Effector CD4-positive, alpha-beta T cell (primary cell): ENCODE data around the gene IL23R.

Experiments
- DNase-seq: peaks from one replicate; pipeline ENCODE4 v3.0.0-alpha.2; 2020

IL23R gene

DNA sequence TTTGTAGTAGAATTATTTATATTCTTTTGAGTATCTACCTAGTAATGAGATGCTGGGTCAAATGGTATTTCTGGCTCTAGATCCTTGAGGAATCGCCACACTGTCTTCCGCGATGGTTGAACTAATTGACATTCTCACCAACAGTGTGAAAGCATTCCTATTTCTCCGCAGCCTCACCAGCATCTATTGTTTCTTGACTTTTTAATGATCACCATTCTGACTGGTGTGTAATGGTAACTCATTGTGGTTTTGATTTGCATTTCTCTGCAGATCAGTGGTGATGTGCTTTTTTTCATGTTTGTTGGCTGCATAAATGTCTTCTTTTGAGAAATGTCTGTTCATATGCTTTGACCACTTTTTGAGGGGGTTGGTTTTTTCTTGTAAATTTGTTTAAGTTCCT is 15.3 kb upstream of the IL23R start:
- DNase-seq, result no peak

DNA sequence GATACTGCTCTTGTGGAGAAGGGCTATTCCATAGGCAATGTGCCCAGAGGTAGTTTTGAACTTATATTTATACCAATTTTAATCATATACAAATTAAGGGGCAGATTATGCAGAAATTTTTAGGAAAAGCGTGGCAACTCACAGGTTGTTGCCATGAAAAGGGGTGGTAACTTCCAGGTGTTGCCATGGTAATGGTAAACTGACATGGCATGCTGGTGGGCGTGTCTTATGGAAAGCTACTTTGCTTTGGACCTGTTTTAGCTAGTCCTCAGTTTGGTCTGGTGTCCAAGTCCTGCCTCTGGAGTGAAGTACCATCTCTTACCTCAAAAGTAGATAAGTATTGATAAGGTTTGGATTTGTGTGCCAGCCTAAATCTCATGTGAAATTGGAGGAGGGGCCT is 7.9 kb upstream of the IL23R start:
- no peak for DNase-seq

DNA sequence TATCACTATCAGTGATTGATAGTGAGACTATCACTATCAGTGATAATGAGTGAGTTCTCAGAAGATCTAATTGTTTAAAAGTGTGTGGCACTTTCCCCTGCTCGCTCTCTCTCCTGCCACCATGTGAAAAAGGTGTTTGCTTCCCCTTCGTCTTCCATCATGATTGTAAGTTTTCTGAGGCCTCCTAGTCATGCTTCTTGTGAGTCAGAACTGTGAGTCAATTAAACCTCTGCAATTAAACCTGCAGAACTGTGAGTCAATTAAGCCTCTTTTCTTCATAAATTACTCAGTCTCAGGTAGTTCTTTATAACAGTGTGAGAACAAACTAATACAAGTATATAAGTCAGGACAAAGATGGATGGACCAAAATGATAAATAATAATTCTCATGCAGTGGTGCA is 7.0 kb upstream of the IL23R start:
- no peak for DNase-seq

DNA sequence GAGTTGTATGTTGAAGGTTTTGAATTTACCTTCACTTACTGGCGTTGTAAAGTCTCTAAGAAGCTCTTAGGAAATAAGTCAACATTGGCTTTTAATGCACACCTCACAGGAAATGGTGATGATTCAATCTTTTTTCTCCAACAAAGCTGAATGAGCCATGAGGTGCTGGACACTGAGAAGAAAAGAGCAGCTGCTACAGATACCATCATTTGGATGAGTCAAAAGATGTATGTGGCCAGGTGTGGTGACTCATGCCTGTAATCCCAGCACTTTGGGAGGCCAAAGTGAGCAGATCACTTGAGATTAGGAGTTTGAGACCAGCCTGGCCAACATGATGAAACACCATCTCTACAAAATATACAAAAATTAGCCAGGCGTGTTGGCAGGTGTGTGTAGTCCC is 3.3 kb upstream of the IL23R start:
- DNase-seq, result no peak

DNA sequence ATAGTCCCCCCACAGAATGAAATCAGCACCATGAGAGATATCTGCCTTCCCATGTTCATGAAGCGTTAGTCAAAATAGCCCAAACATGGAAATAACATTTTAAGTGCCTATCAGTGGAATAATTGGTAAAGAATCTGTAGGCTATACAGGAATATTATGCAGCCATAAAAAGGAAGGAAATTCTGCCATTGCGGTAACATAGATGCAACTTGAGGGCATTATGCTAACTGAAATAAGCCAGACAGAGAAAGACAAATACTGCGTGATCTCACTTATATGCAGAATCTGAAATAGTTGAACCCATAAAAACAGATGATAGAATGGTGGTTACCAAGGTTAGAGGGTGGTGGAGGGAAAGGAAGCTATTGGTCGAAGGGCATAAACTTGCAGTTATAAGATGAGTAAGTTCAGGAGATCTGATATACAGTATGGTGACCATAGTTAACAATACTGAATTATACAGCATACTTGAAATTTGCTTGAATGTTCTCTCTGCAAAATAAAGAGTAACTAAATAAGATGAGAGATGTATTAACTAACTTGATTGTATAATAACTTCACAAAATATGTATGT is 699 bp upstream of the IL23R start:
- no peak for DNase-seq

DNA sequence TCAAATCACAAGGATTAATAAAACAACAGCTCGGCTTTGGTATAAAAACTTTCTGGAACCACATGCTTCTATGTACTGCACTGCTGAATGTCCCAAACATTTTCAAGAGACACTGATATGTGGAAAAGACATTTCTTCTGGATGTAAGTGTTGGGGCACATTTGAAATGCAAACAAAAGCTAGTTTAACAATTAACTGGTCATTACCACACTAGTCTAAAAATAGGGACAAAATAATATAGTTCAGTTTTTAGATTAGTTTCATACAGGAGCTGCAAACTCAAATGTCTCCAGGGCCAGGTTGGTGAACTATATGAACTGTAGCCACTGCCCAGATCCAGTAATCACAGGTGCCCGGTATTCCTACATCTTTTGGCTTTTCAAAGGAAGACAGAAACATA is 3.2 kb downstream of the IL23R start:
- DNase-seq, result no peak

DNA sequence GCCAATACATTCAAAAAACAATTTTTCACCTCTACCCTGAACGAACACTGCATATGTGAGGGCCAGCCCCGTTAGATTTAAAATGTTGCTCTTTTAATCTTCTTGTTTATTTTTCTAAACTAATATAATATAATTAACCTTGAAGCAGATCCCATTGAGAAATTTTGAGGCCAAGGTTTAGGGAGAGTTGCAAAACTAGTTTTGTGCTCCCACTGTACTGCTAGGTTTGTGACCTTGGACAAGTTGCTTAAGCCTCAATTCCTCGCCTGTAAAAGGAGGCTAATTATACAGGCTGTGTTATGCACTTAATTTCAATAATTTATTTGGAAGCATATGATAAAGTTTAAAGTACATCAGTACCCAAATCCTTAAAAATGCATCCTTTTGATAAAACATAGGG is 3.7 kb downstream of the IL23R start:
- no peak for DNase-seq

DNA sequence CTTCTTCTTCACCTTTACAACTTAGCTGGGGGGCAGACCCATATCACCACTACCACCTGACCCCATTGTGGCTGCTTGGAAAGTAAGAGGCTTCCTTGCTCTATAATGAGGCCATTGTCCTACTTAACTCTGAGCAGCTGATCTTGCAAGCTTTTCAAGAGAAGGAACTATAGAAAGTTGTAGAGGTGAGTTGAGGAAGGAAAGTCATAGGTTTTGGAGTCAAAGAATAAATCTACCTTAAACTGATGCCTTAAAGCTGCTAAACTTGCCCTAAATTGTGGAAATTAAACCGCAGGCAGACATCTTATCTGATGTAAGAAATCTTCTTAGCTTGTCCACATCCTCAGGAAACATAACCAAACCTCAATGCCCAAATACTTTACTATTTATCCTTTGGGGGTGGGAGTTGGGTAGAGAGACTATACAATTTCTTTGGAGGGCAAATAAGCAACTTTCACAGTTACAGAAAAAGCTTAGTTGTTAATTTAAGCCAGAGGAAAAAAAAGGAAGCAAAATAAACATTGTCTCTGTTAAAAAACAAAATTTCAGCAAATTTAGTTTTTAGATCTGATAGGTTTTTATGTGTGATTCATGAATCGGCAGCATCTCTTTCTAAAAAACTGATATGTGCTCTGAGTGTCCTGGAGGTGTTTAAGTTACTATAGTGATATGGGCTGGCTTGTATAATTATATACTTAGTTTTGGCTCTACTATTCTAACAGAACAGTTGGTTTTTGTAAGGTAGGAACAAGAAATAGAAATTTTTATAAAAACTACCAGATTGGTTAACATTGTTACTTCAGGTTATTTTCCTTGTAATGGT is 4.7 kb downstream of the IL23R start:
- no peak for DNase-seq

DNA sequence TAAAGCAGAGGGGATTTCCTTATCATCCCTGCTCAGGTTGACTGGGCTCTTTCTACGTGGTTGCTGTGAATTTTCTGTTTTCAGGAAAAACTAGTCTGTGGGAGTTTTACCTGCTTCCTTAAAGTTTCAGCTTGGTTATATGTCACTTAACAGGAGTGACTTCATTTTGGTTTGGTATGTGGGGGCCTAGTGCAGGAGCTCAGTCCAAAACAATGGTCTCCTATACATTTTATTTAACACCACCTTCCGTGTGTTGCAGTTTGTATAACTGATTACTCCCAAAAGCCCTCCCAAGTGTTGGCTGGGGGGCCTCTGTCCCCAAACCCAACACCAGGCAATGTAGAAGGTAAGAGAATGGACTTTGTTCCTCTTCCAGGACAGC is 5.3 kb downstream of the IL23R start:
- DNase-seq, result no peak

DNA sequence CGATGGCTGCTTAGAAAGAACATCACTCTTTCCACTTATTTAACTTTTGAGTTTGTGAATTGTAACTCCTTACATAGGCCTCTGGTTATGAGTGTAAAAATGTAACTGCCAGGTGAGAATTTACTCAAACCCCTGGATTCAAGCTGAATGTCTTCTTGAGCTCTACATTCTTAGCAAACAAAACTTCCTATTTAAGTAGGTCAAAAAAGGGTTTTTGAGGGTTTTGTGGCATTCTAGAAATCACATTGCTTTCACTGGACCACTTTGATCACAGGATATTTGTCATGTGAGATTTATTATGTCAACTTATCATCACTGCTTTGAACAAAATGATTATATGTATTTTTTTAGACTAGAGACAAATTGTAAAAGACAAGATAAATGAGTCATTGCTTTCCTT is 5.7 kb downstream of the IL23R start:
- DNase-seq, result no peak

DNA sequence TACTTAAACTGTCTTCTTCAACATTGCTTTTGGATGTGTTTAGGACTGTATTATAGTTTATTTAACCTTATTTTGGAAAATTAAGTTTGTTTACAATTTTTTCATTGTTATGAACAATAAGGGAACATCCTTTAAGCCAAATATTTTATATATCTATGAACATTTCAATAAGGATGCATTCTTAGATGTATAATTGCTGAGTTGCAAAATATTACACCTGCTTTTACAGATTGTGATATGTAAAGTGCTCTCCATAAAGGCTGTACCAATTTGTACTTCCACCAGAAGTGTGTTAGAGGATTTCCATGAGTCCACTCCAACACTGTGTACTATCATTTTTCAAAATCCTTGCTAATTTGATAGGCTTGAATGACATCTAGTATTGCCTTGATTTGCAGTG is 7.7 kb downstream of the IL23R start:
- DNase-seq, result no peak

DNA sequence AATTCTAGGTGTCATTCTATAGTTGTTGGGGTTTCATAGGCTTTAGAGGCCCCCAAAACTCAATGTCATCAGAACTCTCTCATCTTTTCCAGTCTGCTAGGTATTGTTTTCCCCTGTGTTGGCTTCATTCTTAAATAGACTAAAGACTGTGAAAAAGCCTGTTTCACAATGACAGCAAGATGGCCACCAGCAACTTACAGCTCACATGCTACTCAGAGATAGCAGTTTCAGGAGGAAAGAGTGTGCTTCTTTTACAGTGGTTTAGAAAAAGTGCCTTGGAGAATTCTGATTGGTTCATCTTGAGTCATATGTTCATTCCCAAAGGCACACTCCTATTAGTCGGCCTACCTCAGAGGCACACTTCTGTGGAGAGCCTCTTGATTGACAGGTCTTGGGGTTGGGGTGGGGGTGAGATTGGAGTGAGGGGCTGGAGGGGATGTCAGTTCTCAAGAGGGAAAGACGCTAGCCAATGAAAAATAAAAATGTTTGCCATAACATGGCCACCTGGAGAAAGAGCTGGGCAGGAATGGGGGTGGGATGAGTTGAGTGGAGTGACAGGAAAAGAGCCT is 8.5 kb downstream of the IL23R start:
- no peak for DNase-seq

DNA sequence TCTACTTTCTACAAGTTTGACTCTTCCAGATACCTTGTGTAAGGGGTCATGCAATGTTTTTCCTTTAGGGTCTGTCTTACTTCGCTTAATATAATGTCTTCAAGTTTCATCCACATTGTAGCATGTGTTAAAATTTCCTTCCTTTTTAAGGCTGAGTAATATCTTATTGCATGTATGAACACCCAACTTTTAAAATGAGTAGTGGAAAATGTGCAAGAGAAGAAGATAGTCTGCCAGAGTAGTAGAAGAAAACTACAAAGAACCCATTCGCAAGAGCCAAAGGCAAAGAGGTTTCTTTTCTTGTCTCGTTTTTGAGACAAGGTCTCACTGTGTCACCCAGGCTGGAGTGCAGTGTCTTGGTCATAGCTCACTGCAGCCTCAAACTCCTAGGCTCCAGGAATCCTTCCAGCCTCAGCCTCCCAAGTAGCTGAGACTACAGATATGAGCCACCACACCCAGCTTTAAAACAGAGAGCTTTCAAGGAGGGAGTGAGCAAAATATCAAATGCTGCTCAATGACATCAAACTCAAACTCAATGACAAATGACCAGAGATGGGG is 9.4 kb downstream of the IL23R start:
- no peak for DNase-seq

DNA sequence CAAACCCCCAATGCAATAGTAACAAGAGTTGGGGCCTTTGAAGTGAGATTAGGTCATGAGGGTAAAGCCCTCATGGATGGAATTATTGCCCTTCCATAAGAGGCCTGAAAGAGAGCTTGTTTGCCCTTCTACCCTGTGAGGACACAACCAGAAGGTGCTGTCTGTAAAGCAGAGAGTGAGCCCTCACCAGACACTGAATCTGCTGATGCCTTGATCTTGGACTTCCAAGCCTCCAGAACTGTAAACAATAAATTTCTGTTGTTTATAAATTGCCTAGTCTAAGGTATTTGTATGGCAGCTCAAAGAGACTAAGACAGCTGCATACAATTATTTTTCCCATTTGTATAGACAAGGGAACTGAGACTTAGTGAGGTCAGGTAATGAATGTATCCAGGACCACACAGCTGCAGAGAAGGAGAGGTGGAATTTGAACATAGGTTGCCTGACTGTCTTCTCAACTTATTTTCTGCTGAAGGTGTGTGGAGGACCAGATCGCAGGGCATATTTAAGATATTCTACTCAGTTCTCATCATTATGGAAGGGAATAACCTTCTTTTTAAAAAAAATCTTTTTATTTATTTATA is 18.7 kb downstream of the IL23R start:
- DNase-seq, result no peak

DNA sequence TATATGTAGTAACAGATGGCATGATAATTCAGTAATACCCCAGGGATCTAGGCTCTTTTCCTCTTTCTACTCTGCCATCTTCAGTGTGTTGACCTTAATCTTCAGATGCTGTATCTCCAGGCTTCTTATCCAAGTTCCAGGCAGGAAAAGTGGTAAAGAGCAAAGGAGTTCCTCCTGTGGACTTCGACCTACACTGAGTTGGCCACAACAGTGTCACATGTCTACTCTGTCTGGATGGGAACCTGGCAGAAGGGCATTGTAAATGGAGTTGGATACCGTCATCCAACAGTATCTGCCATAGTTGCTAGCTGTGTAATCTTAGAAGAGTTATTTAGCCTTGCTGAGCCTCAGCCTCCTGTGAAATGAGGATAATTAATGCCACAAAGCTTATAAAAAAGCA is 21.9 kb downstream of the IL23R start:
- DNase-seq, result no peak

DNA sequence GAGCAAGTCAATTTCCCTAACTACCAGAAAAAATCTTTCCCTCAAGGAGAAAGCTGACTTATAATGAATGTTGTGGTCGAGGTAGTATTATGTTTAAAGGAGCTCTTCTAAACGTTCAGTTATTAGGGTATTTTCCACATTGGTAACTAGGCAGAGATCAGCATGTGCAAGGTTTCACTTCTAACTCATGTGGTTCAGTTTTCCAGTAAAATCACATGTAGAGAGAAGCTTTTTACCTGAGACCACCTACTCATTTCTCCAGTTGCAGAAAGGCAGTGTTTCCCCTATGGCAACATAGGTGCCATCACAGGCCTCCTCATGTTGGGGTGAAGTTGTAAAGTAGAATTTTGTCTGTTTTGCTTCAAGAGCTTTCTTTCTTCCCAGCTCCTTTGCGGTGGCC is 23.7 kb downstream of the IL23R start:
- no peak for DNase-seq

DNA sequence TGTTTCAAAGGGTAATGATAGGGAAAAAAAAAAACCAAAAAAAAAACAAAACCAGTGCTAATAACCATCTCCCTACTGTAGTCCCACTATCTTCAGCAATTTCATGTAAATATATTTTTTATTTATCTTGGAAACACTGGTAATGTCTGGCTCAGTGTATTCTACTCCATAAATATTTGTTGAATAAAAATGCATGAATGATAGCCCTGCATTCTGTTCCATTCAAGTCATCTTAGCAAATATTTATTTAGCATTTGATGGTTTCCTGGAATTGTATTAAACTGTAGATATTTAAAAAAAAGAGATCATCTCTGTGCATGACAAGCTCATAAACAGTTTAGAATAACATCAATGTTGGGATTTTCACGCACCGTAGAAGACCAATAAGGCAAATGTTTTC is 24.2 kb downstream of the IL23R start:
- DNase-seq, result no peak

DNA sequence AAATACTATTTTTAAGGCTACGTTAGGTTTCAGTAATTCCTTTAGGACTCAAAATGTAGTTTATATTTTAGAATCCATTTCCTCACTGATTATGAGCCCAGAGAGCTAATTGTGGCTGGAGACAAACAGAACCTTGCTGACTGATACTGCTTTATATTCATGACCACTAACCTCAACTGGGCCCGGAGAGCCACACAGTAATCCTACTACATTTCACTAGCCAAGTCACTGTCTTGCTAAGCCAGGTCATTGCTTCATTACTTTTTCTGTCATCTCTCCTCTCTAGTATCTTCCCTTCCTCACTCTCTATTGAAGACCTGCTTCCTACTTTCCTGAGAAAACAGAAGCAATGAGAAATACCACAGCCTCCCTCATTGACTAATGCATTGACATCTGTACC is 24.7 kb downstream of the IL23R start:
- no peak for DNase-seq

DNA sequence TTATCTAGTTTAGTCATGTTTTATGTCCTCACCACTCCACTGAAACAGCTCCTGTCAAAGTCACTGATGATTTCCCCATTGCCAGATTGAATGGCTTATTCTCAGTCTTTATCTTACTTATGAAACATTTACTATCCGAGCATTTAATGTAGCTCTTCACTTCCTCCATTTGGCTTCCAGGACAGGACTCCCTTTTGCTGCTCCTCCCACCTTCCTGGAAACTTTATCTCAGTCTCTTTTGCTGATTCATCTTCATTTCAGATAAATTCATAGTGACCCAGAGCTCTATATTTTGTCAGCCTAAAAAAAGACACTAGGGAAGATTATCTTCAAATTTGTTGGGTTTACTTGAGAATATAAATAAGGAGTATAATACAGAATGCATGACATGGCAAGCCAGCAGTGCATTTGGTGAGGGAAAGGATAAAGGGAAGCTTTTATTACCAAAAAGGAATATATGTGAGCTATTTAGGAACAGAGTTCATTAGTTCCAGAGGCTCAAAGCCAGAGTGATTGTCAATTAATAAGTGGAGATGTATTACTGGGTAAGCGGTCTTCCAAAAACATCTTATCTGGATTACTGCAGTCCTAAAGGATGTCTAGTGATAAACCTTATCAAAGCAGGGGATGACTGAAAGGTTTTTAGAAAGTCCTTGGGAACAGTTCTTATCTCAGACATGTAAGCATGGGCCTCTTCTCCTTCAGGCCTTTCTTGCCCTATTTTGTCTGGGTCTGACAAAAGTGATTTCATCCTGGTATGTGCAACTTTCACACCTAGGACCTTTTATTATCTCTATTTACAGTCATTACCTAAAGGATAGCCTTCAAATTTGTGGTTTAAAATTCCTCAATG is 25.6 kb downstream of the IL23R start:
- no peak for DNase-seq

DNA sequence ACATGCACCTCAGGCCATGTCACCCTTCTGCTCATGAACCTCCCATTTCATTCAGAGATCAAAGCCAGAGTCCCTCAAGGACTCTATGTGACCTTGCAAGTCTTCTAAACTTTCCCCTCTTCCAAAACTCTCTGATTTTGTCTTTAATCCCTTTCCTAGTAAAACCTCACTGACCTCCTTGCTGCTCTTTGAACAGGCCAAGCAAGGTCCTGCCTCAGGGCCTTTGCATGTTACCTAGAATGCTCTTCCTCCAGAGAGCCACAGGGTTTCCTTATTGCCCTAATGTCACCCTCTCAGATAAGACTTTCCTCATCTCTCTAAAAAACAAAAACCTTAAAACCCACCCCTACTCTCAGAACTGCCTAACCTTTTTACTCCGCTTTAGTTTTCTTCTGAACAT is 26.6 kb downstream of the IL23R start:
- no peak for DNase-seq

DNA sequence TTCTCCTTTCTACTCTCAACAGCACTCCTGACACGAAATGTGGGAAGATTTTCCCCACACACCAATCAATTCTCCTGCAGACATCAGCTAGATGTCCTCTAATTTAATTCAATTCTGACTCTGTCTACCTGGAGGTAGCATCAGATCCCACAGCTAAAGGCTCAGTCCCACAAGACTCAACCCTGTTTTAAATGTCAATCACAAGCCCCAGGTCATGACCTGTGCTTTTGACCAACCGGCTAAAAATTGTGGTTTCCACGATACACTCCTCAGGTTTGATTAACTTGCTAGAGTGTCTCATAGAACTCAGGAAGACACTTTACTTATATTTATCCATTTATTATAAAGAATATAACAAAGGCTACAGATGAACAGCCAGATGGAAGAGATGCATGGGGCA is 27.4 kb downstream of the IL23R start:
- no peak for DNase-seq

DNA sequence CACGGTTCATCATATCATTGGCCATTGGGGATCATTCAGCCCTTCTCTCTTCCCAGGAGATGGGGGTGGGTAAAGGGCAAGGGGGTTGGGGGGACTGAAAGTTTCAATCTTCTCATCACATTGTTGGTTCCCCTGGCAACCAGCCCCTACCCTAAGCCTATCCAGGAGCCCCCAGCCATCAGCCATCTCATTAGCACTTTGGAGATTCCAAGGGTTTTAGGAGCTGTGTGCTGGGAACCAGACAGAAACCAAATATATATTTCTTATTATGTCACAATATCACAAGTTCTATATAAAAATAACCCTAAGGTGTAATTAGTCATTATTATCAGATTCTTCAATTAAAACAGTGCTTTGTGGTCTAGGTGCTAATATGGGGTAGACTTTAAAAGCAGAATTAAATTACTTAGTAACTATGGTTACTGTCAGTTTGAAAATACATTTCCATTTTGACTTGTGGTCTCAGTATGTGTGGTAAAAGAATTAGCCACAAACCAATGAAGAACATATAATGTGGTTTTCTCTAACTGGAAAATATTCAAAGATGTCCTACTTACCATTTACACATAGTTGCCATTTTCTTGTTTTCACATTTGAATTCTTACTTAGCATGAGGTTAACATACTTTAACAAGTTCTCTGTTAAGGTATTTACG is 28.1 kb downstream of the IL23R start:
- DNase-seq, result no peak
